Activated CD4-positive, CD25-positive, alpha-beta regulatory T cell treated with anti-CD3 and anti-CD28 coated beads, Interleukin-2, amount 50 U/mL, for 72 hours (primary cell): ENCODE data around the gene KRTAP9-8.
"Not testable (repeated sequence)": the region's sequence is repeated elsewhere in the genome, so short reads cannot be mapped to it uniquely, and the experiment has no call there.

ENCODE experiments used
- DNase-seq: peaks from one replicate; pipeline ENCODE4 v3.0.0; 2021

Gene KRTAP9-8

GRCh38 chr17:41256291-41256685 lies 18.5 kb downstream of the KRTAP9-8 start:
- DNase-seq: no peak

GRCh38 chr17:41258406-41258805 lies 20.6 kb downstream of the KRTAP9-8 start:
- DNase-seq: no peak

GRCh38 chr17:41263212-41263611 lies 25.4 kb downstream of the KRTAP9-8 start:
- DNase-seq: no peak

- DNase-seq: no peak
These were observed 26.8 kb downstream of the KRTAP9-8 start for GRCh38 chr17:41264599-41264998.

- DNase-seq: no peak
These were observed 27.3 kb downstream of the KRTAP9-8 start, which contains the start of gene KRTAP9-6 for GRCh38 chr17:41265078-41265477. TSS of gene KRTAP9-6 (plus strand) at chr17:41265378. CDS start at chr17:41265378, 0 bp downstream.

GRCh38 chr17:41267711-41268110 lies 29.9 kb downstream of the KRTAP9-8 start:
- no peak for DNase-seq

GRCh38 chr17:41271323-41271722 lies 33.5 kb downstream of the KRTAP9-8 start:
- not testable (repeated sequence) for DNase-seq

- no peak for DNase-seq
These were observed 34.1 kb downstream of the KRTAP9-8 start for GRCh38 chr17:41271858-41272257.

- not testable (repeated sequence) for DNase-seq
These were observed 37.9 kb downstream of the KRTAP9-8 start, which contains the start of gene KRTAP9-7 for GRCh38 chr17:41275648-41276190. TSS of gene KRTAP9-7 (plus strand) at chr17:41275698. CDS start at chr17:41275698, 0 bp downstream.

- DNase-seq: no peak
These were observed 40.6 kb downstream of the KRTAP9-8 start for GRCh38 chr17:41278176-41278955.

GRCh38 chr17:41284043-41284442 lies 46.2 kb downstream of the KRTAP9-8 start:
- no peak for DNase-seq

GRCh38 chr17:41284546-41284945 lies 46.7 kb downstream of the KRTAP9-8 start:
- DNase-seq: no peak

GRCh38 chr17:41287050-41287449 lies 49.3 kb downstream of the KRTAP9-8 start:
- no peak for DNase-seq
